DMS153 (cell line): ENCODE results near the gene SH3TC1.

ENCODE experiments used
- DNase-seq: peaks from one replicate; lab custom pipeline; 2025; lab: John Stamatoyannopoulos, UW

The SH3TC1 gene

DNA sequence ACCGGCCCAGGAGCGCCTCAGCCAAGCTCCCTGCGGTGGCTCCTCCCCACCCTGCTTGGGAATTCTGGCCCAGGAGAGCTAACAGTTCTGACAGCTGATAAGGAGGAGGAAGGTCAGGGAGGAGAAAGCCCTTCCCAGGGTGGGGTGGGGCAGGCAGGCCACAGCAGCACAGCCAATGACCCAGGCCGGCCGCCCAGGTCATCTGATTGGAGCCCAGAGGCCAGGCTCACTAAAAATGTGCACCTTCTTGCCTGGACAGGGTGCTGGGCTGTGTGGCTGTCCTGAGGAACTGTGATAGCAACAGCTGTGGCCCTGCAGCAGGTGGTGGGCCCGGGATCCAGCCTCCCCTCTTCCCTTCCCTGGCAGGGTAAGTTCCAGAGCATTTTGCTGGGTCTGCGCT is 17.2 kb upstream of the SH3TC1 start:
- DNase-seq, result no peak

DNA sequence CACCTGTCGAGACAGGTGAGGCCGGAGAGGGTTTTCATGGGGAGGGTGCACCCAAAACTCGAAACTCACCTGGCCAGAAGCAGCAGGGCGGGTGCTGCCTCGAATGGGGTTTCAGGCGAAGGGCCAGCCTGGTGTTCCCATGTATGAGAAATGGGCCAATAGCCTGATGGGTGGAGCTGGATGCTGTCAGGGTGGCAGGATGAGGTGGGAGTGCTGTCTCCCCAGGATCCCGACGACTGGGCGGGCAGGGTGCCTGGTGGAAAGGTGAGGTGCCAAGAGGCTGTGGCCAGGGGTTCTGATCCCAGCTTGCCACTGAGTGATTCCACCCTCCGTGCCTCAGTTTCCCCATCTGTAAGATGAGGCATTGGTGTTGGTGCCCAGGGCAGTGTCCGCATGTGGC is 16.8 kb upstream of the SH3TC1 start:
- no peak for DNase-seq

- peak; percentile 37 for DNase-seq
Observed at GRCh38 chr4:8182858-8183725, 16.0 kb upstream of the SH3TC1 start.

- DNase-seq, result no peak
Observed at GRCh38 chr4:8184061-8184460, 15.0 kb upstream of the SH3TC1 start.

DNA sequence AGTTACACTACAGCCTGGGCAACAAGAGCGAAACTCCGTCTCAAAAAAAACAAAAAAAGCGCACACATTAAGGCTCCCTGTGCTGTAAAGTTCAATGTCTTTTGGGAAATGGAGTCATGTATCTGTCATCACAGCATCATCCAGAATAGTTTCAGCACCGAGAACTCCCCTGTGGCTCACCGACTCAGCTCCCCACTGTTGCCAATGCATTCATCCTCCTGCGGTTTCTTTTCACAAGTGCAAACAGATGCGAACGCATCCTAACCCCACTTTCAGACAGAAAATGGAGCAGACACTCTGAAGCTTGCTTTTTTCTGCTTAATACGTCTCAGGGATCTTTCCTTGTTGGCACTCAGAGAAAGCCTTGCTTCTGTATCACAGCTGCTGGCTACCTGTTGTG is 13.8 kb upstream of the SH3TC1 start:
- DNase-seq, result no peak

DNA sequence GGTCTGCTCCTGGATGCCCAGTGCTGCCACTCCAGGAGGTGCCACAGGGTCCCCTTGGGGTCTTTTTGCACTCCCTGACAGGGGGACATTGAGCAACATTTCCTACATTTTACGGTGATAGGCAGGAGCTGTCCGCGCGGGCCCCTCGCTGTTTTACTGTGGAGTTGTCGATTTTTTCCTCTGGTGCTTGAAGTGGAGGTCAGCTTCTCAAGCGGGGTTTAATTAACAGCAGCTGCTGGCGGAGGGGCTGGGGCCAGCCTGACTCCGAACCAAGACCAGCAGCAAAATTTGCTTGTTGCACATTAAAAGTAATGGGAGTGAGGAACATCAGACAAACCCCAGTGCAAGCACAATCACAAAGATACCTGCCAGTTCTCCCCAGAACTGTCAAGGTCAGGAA is 13.2 kb upstream of the SH3TC1 start:
- DNase-seq, result no peak

GRCh38 chr4:8188085-8188484 is 11.0 kb upstream of the SH3TC1 start:
- no peak for DNase-seq

GRCh38 chr4:8188743-8189550 is 10.1 kb upstream of the SH3TC1 start:
- DNase-seq, result peak; percentile 92

DNA sequence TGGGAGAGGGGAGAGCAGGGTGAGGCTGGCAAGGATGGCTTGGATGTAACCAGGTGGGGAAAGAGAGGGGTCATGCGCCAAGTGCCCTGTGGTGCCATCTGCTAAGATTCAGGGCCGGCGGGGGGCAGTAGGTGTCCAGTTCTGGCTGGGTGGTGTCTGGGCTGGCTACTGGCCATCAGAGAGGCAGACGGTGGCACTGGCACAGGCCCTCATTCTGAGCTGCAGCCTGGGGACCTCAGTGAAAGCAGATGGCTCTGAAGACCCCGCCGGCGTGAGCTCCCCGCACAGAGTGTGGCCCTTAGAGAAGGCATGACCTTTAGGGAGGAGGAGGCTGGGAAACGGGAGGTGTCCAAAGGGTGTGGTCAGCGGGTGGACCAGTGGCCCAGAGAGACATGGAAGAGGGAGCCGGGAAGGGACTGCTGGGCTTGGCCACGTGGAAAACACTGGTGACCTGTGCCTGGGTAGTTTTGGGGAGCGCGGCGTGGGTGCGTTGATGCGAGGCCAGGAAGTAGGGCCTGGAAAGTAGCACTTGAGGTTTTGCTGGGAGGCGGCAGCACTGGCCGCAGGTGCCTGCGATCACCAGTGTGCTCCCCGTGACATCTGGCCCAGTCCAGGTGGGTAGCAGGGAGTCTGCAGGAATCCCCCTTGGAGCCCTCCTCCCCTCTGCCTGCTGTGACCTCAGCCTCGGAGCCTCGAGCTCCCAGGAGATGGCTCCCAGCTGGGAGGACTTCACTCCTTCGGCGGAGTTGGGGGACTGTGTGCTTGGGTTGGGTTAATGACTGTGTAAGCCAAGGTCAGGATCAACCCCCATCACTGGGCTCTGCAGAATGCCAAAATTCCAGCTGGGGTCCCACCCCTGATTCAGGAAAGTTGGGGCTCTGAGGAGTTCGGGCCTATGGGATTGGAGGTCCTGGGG is 9.3 kb upstream of the SH3TC1 start:
- no peak for DNase-seq

DNA sequence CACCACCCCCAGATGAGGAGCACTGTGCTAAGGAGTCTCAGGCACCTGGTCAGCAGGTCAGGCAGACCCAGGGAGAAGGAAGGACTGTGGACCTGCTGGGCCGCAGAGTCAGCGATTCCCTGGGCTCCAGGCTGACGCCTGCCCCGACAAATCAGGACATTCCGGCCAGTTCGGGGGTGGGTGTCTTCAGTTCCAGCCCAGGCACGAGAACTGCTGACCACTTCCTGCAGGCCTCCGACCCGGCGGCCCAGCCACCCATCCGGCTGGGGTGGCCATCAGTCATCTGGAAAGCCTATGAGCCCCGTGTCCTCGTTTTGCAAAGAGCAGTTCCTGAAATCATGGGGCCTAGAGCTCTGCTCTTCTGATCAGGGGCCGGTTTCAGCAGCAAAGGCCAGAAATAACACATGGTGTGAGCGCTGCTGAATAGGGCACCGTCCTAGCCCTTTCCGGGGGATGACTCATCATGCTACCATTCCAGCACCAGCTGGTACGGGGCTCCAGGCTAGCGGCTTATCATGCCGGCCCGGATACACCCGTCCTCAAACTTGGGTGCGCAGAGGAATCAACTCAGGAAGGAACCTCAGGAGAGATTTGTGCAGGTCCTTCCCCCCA is 7.8 kb upstream of the SH3TC1 start:
- no peak for DNase-seq

DNA sequence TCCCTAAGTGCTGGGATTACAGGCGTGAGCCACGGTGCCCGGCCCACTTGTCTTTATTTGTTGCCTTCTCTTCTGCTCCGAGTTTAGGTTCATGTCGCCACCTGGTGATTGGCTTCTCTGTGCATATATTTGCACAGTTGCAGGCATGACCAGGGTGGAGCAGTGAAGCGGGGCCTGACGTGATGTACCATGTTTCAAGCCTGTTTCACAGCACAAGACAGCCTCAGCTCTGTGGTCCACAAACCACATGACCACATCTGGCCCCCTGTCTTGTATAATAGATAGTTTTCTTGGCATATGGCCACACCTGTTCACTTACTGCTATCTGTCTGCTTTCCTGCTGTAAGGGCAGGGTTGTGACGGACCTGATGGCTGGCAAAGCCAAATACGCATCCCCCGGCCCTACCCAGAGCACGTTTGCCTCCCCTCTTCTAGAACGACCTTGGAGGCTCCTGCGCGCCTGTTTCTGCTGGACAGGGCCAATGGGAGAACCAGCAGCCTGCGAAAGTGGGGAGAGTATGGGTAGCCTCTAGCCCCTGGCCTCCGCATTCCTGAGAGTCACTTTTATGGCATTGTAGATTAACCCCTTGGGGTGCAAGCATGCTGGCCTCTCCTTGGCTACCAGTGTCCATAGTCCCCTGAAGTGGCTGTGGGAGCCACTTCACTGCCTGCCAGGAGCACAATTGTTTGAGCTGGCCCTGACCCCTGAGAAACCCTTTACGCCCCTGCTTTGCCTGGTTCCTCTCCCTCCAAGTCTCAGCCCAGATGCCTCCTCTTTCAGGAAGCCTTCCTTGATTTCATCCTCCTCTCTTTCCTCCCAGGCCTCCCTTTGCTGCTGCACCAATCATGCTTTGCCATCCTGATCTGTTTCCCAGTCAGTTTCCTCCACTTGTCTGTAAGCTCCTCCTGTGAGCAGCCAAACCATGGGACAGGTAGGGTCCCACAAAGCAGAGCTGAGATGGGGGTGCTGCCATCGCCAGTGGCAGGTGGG is 6.0 kb upstream of the SH3TC1 start:
- DNase-seq, result peak; percentile 69

GRCh38 chr4:8194306-8195242 is 4.5 kb upstream of the SH3TC1 start:
- DNase-seq, result no peak

GRCh38 chr4:8195431-8195830 is 3.7 kb upstream of the SH3TC1 start:
- no peak for DNase-seq

DNA sequence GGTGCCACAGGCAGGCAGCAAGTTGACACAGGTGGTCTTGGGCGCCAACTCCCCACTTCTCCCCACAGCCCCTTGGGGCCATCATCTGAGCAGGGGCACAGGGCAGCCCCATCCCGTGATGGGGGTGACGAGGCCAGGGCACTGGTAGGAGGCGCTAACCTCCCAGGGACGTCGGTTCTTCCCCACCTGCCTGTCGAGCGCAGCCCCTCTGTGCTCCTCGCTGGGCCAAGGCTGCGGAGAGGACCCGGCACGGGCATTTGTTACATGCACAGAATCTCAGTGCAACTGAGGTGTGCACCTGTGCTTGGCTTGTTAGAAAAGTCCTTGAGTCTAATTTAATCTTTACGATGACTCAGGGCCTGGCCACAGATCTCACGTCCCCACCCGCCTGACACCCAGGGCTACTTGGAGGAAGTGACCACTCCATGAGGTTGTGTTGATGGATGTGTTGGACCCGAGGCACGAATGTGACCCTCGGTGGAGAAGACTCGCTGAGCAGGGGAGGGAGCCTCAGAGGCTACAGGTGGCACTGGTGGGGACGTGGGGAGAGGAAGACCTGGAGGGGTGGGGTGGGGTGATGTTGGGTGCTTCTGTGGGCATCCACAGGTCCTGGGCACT is 3.1 kb upstream of the SH3TC1 start:
- no peak for DNase-seq

DNA sequence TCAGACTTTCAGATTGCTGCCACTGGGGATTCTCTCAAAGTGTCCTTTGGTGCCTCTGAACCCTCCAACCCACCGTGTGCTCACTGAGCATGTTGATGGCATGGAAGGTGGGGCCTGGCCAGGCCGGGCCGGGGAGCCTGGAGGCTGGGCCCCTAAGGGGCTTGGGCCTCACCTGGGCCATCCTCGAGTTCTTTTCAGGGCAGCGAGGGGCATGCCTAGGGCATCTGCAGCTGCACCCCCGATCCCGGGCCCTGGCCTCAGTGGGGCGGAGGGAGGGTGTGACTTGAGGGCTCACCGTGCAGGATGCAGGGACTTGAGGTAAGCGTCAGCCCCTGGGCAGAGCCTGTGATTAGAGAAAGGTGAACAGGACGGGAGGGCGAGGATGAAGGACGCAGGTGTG is 1.6 kb upstream of the SH3TC1 start:
- DNase-seq, result no peak

- DNase-seq, result no peak
Observed at GRCh38 chr4:8198206-8198905, 734 bp upstream of the SH3TC1 start.

DNA sequence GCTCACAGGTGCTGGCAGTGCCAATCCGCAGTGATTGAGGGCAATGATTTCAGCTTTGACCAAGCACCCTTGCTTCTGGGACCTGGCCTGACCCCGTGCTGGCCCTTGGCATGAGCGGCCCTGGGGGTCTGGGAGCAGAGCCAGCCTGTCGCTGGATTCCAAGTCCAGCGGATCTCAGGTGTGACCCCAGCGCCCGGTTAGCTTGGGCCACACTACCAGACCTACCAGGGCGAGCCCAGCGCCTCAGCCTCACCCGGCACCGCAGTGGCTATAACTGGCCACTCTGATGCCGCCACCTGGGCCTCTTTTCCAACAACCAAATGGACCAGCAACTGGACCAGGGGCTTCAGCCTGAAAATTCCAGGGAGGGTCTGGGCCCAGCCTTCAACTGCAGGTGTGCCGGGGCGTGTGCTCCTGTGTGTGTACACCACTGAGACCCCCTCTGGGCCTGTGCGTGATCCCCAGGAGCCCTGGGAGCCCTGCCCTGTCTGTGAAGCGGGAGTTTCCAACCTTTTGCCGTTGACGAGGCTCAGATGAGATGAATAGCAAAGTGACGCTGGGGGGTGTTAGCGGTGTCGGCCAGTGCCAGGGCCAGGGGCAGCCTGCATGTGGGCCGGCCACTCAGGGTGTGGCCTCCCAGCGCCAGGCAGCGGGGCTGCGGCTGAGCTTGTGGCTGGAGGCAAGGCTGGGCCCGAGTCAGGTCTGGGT is 658 bp downstream of the SH3TC1 start:
- DNase-seq, result no peak
